Mesodermal cell (in vitro differentiated cells): ENCODE measurements around the gene TGM3.

Experiments used
- H3K27ac ChIP-seq: 2 replicates; pipeline ENCODE4 v1.7.0; 2013; ENCODE audit warnings: mild to moderate bottlenecking, low read depth, low read length, moderate library complexity; ENCODE audit not compliant: severe bottlenecking
- H3K36me3 ChIP-seq: 2 replicates; pipeline ENCODE4 v1.7.1; 2013; ENCODE audit warnings: mild to moderate bottlenecking, low read length, moderate library complexity; ENCODE audit not compliant: control insufficient read depth, insufficient read depth
- H3K4me1 ChIP-seq: one replicate; pipeline ENCODE4 v1.7.1; 2013; ENCODE audit warnings: mild to moderate bottlenecking, low read length; ENCODE audit not compliant: insufficient read depth, control insufficient read depth, poor library complexity, severe bottlenecking
- H3K4me3 ChIP-seq: 2 replicates; pipeline ENCODE4 v1.7.0; 2013; ENCODE audit warnings: low read length, control low read depth, mild to moderate bottlenecking; ENCODE audit not compliant: insufficient read depth, poor library complexity, severe bottlenecking; ENCODE audit errors: extremely low read depth
- H3K9me3 ChIP-seq: 2 replicates; pipeline ENCODE4 v1.7.1; 2013; ENCODE audit warnings: mild to moderate bottlenecking, low read length, moderate library complexity; ENCODE audit not compliant: control insufficient read depth
- WGBS, 2 experiments: methylation state at CpG; one replicate each; pipeline ENCODE4 v1.1.5; 2013; ENCODE audit warnings: missing lambda C conversion rate in 2 of 2; ENCODE audit not compliant: insufficient coverage in 2 of 2; 5-methylcytosine and 5-hydroxymethylcytosine counted together

TGM3 gene

GRCh38 chr20:2378893-2379292 lies 83.1 kb downstream of the TGM3 start:
- Histone ChIP-seq H3K4me3 (no peak overlapping the region), H3K4me1 (peaks cover 10% of the 10 kb centered on the region), H3K36me3 (no peaks in the 10 kb centered on the region), H3K27ac (no peak overlapping the region), H3K9me3 (no peaks in the 10 kb centered on the region)
- WGBS, 2 experiments: 95 to 98% methylated on average over 5 to 6 of the region's 7 CpGs

GRCh38 chr20:2379511-2380229 lies 83.9 kb downstream of the TGM3 start:
- Histone ChIP-seq H3K4me1 (peaks cover 17% of the 10 kb centered on the region), H3K36me3 (no peaks in the 10 kb centered on the region), H3K27ac (peak overlapping the region; percentile 18), H3K9me3 (no peaks in the 10 kb centered on the region), H3K4me3 (no peak overlapping the region)
- WGBS, 2 experiments: 37 to 43% methylated on average over 7 to 9 of the region's 9 CpGs

GRCh38 chr20:2380601-2381000 lies 84.8 kb downstream of the TGM3 start, which contains the start of gene TGM6:
Gene TGM6 (plus strand): TSS chr20:2380901. CDS start chr20:2380969, 68 bp downstream.
- Histone ChIP-seq H3K4me3 (no peak within 1 kb of the TSS), H3K9me3 (no peaks in the 10 kb centered on the region), H3K4me1 (peaks cover 25% of the 10 kb centered on the region), H3K27ac (peak within 1 kb of the TSS; percentile 18), H3K36me3 (no peaks in the 10 kb centered on the region)
- 93 to 96% methylated on average over 9 to 10 of the region's 10 CpGs for WGBS, 2 experiments

GRCh38 chr20:2381303-2381702 lies 85.5 kb downstream of the TGM3 start:
- WGBS, 2 experiments: 87 to 90% methylated on average over 5 of the region's 7 CpGs
- Histone ChIP-seq H3K4me3 (no peak overlapping the region), H3K27ac (no peak overlapping the region), H3K9me3 (no peaks in the 10 kb centered on the region), H3K4me1 (peaks cover 32% of the 10 kb centered on the region), H3K36me3 (no peaks in the 10 kb centered on the region)

- H3K4me3 ChIP-seq: no peak overlapping the region
- no peaks in the 10 kb centered on the region for H3K36me3 ChIP-seq
- H3K9me3 ChIP-seq: no peaks in the 10 kb centered on the region
- H3K4me1 ChIP-seq: peaks cover 45% of the 10 kb centered on the region
- H3K27ac ChIP-seq: no peak overlapping the region
- 96 to 100% methylated on average over 2 of the region's 2 CpGs for WGBS, 2 experiments
Observed at GRCh38 chr20:2382833-2383232, 87.0 kb downstream of the TGM3 start.

GRCh38 chr20:2385026-2385425 lies 89.2 kb downstream of the TGM3 start:
- peaks cover 5% of the 10 kb centered on the region for H3K9me3 ChIP-seq
- WGBS, 2 experiments: 75 to 77% methylated on average over 2 of the region's 5 CpGs
- peak overlapping the region; percentile 93 for H3K27ac ChIP-seq
- no peaks in the 10 kb centered on the region for H3K36me3 ChIP-seq
- no peak overlapping the region for H3K4me3 ChIP-seq
- H3K4me1 ChIP-seq: peaks cover 45% of the 10 kb centered on the region

- H3K4me3 ChIP-seq: no peak overlapping the region
- H3K4me1 ChIP-seq: peaks cover 40% of the 10 kb centered on the region
- 67% methylated on average over 2 of the region's 6 CpGs; no CpG with 5 or more reads in 1 of the 2 experiments for WGBS, 2 experiments
- no peaks in the 10 kb centered on the region for H3K36me3 ChIP-seq
- H3K9me3 ChIP-seq: peaks cover 5% of the 10 kb centered on the region
- H3K27ac ChIP-seq: peak overlapping the region; percentile 93
Observed at GRCh38 chr20:2385496-2385895, 89.7 kb downstream of the TGM3 start.

GRCh38 chr20:2386516-2387179 lies 90.8 kb downstream of the TGM3 start:
- no peak overlapping the region for H3K4me3 ChIP-seq
- peaks cover 38% of the 10 kb centered on the region for H3K4me1 ChIP-seq
- no peaks in the 10 kb centered on the region for H3K36me3 ChIP-seq
- 42 to 86% methylated on average over 1 to 4 of the region's 5 CpGs for WGBS, 2 experiments
- peak overlapping the region; percentile 93 for H3K27ac ChIP-seq
- H3K9me3 ChIP-seq: peaks cover 5% of the 10 kb centered on the region

- Histone ChIP-seq H3K4me1 (peaks cover 38% of the 10 kb centered on the region), H3K27ac (peak overlapping the region; percentile 93), H3K4me3 (no peak overlapping the region), H3K36me3 (no peaks in the 10 kb centered on the region), H3K9me3 (peaks cover 5% of the 10 kb centered on the region)
- WGBS, 2 experiments: 47 to 55% methylated on average over 2 of the region's 2 CpGs
Observed at GRCh38 chr20:2387180-2387577, 91.4 kb downstream of the TGM3 start.

GRCh38 chr20:2387580-2387979 lies 91.8 kb downstream of the TGM3 start:
- 86 to 89% methylated on average over 4 of the region's 4 CpGs for WGBS, 2 experiments
- peaks cover 5% of the 10 kb centered on the region for H3K9me3 ChIP-seq

More at GRCh38 chr20:2387580-2387979, 91.8 kb downstream of the TGM3 start:
- Histone ChIP-seq H3K36me3 (no peaks in the 10 kb centered on the region), H3K4me3 (no peak overlapping the region), H3K27ac (peak overlapping the region; percentile 93), H3K4me1 (peaks cover 38% of the 10 kb centered on the region)
